Measurements from ENCODE around the gene FAAH.

GRCh38 chr1:46455951-46456350, 61.8 kb downstream of the FAAH start:
- TF ChIP-seq EZH2 (IDR thresholded peaks at IDR 0.05) (no peak), CTCF (IDR thresholded peaks at IDR 0.05) (no peak)

Data from neural progenitor cell (in vitro differentiated cells).